IMR-90 (cell line): ENCODE data around the gene KCP. TPM values are rescaled to one million over a fixed set of nuclear protein-coding genes. Genes with fewer than 3 reads are reported as not detected.

Experiments
- ATAC-seq: fragments of 200-7000 bp; cut with Tn5 transposase; 2 replicates; pipeline ENCODE4 v1.9.1; 2020; ENCODE audit warnings: low read depth, mild to moderate bottlenecking, moderate library complexity
- BruUV-seq: library from RNA; stranded (reverse); fragments of 400-500 nt; replicated peaks from 2 replicates; lab custom pipeline; 2021; lab: Mats Ljungman, UMichigan
- CTCF ChIA-PET: fragments of 300-600 bp; formaldehyde crosslinking; extraction: SDS; loops from one replicate; lab custom pipeline; 2021; ENCODE audit warnings: antibody characterized with exemption; lab: Yijun Ruan, JAX
- POLR2A ChIA-PET: fragments of 300-600 bp; sonication (Branson Sonifier 250); formaldehyde crosslinking; loops from one replicate; lab custom pipeline; 2022; ENCODE audit warnings: antibody characterized with exemption; ENCODE audit not compliant: unreplicated experiment; lab: Charles Lee
- DNase-seq: peaks from one replicate; pipeline ENCODE4 v3.0.0; 2013
- H2AFZ ChIP-seq: replicated peaks from 2 replicates; pipeline ENCODE3; 2013; ENCODE audit warnings: low read length, mild to moderate bottlenecking; ENCODE audit not compliant: poor library complexity
- H2AK5ac ChIP-seq: 2 replicates; pipeline ENCODE4 v1.6.1; 2013; ENCODE audit warnings: low read depth, low read length, inconsistent platforms
- H2AK9ac ChIP-seq: replicated peaks from 2 replicates; pipeline ENCODE3; 2013; ENCODE audit warnings: mild to moderate bottlenecking, low read depth, low read length, moderate library complexity; ENCODE audit not compliant: poor library complexity
- H2BK120ac ChIP-seq: 2 replicates; pipeline ENCODE4 v1.6.1; 2013; ENCODE audit warnings: low read depth, low read length, inconsistent platforms
- H2BK15ac ChIP-seq: 3 replicates; pipeline ENCODE4 v1.6.1; 2013; ENCODE audit warnings: low read depth, low read length, inconsistent platforms
- H2BK20ac ChIP-seq: 2 replicates; pipeline ENCODE4 v1.6.1; 2013; ENCODE audit warnings: low read depth, mild to moderate bottlenecking, inconsistent platforms, low read length, moderate library complexity
- H2BK5ac ChIP-seq: 2 replicates; pipeline ENCODE4 v1.6.1; 2013; ENCODE audit warnings: mild to moderate bottlenecking, low read depth, low read length, inconsistent platforms; ENCODE audit not compliant: poor library complexity, severe bottlenecking
- H3K14ac ChIP-seq: replicated peaks from 2 replicates; pipeline ENCODE4 v1.6.1; 2013; ENCODE audit warnings: low read depth, low read length, inconsistent platforms
- H3K18ac ChIP-seq: 2 replicates; pipeline ENCODE4 v1.6.1; 2013; ENCODE audit warnings: low read depth, low read length, control low read depth
- H3K23ac ChIP-seq: 2 replicates; pipeline ENCODE4 v1.6.1; 2013; ENCODE audit warnings: low read depth, low read length, inconsistent platforms
- H3K27ac ChIP-seq: 2 replicates; pipeline ENCODE4 v1.5.1; 2013; ENCODE audit warnings: mild to moderate bottlenecking, control low read depth, low read length; ENCODE audit not compliant: insufficient read depth
- H3K27me3 ChIP-seq: 2 replicates; pipeline ENCODE4 v1.6.1; 2013; ENCODE audit warnings: low read length; ENCODE audit not compliant: control insufficient read depth, insufficient read depth
- H3K36me3 ChIP-seq: 2 replicates; pipeline ENCODE4 v1.6.1; 2013; ENCODE audit warnings: low read length, mixed read lengths; ENCODE audit not compliant: control insufficient read depth, insufficient read depth
- H3K4ac ChIP-seq: 2 replicates; pipeline ENCODE4 v1.6.1; 2013; ENCODE audit warnings: low read depth, low read length, inconsistent platforms
- H3K4me1 ChIP-seq: 2 replicates; pipeline ENCODE4 v1.6.1; 2013; ENCODE audit warnings: low read length, mixed read lengths; ENCODE audit not compliant: control insufficient read depth, insufficient read depth
- H3K4me2 ChIP-seq: 2 replicates; pipeline ENCODE4 v1.6.1; 2013; ENCODE audit warnings: low read depth, mild to moderate bottlenecking, control low read depth, low read length, moderate library complexity
- H3K4me3 ChIP-seq: 2 replicates; pipeline ENCODE4 v1.5.1; 2013; ENCODE audit warnings: low read depth, mild to moderate bottlenecking, control low read depth, low read length, moderate library complexity; ENCODE audit not compliant: insufficient read depth
- H3K56ac ChIP-seq: 2 replicates; pipeline ENCODE4 v1.6.1; 2013; ENCODE audit warnings: low read length, inconsistent platforms; ENCODE audit not compliant: insufficient read depth; ENCODE audit errors: extremely low read depth
- H3K79me1 ChIP-seq, 2 experiments: 2 replicates each; pipeline ENCODE4 v1.6.1; 2013; ENCODE audit warnings: low read length in 2 of 2, inconsistent platforms in 1 of 2, low read depth in 1 of 2
- H3K9ac ChIP-seq: 2 replicates; pipeline ENCODE4 v1.6.1; 2013; ENCODE audit warnings: low read depth, low read length, control low read depth
- H3K9me1 ChIP-seq: 2 replicates; pipeline ENCODE4 v1.6.1; 2013; ENCODE audit warnings: low read length, inconsistent platforms; ENCODE audit not compliant: insufficient read depth
- H3K9me3 ChIP-seq: 2 replicates; pipeline ENCODE4 v1.6.1; 2013; ENCODE audit warnings: low read length; ENCODE audit not compliant: control insufficient read depth, insufficient read depth
- H4K20me1 ChIP-seq: 2 replicates; pipeline ENCODE4 v1.6.1; 2013; ENCODE audit warnings: low read length, inconsistent platforms; ENCODE audit not compliant: insufficient read depth
- H4K5ac ChIP-seq: 2 replicates; pipeline ENCODE4 v1.6.1; 2013; ENCODE audit warnings: mild to moderate bottlenecking, low read depth, low read length, control low read depth
- H4K8ac ChIP-seq, 2 experiments: 2 replicates each; pipeline ENCODE4 v1.6.1; 2013; ENCODE audit warnings: low read depth in 2 of 2, low read length in 2 of 2, control low read depth in 1 of 2, inconsistent platforms in 1 of 2
- H4K91ac ChIP-seq: 2 replicates; pipeline ENCODE4 v1.6.1; 2013; ENCODE audit warnings: low read depth, low read length, inconsistent platforms; ENCODE audit not compliant: insufficient read depth
- MXI1 ChIP-seq: IDR thresholded peaks from 2 replicates; pipeline ENCODE4 v1.6.1; 2012; ENCODE audit warnings: low read depth, mild to moderate bottlenecking, low read length, moderate library complexity, borderline replicate concordance
- WGBS, 2 experiments: methylation state at CpG; one replicate each; pipeline versions ENCODE4 v1.1.5 to v1.1.7; 2013; ENCODE audit warnings: missing lambda C conversion rate in 2 of 2; ENCODE audit not compliant: insufficient read length in 1 of 2; ENCODE audit errors: extremely low coverage in 2 of 2; 5-methylcytosine and 5-hydroxymethylcytosine counted together
- dilution Hi-C: fragments of 300-500 bp; cut with HindIII; formaldehyde crosslinking; loops from one replicate; pipeline ENCODE4 v1.14.3; 2018; ENCODE audit warnings: low sequenced_read_pairs; ENCODE audit not compliant: unreplicated experiment
- in situ Hi-C: fragments of 300-500 bp; cut with MboI; formaldehyde crosslinking; loops from 3 replicates; pipeline ENCODE4 v1.14.3; 2019; ENCODE audit warnings: low sequenced_read_pairs, inconsistent platforms, mixed read lengths
- intact Hi-C: fragments of 100-400 bp; cut with micrococcal nuclease; formaldehyde crosslinking; loops from 2 replicates; pipeline ENCODE4 v1.10.0; 2022
- polyA plus RNA-seq, 3 experiments: library from polyadenylated mRNA; depleted of rRNA; stranded (reverse); fragments of >200 nt; gene quantifications; 2 replicates each; pipeline ENCODE4 v1.2.3, GENCODE V29; 2012; ENCODE audit warnings: low replicate concordance in 1 of 3
- total RNA-seq: library from RNA; depleted of rRNA; stranded (reverse); fragments of >200 nt; gene quantifications from 2 replicates; pipeline ENCODE4 v1.2.3, GENCODE V29; 2012

KCP gene
- total and polyA plus RNA-seq, 2 of the 4 experiments (the other 2 are of a cell fraction): 0.03 TPM; not detected in 1

DNA sequence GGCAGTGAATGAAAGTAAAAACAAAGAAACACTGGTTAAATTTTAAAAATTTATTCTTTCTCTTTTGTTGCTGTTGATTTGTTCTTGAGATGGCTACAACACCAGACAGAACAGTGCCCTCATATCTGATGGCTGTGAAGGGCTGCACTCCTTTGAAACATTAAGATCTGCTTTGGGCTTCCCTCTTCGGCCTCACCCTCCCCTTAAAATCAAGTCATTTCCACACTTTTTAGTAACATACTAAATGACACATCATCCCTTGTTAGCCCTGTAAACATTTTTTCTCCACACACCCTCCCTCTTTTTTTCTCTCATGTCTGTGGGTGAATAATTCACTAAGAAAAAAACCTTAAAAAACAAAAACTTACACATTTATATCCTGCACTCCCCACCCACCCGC is 43.6 kb upstream of the KCP start:
- Histone ChIP-seq H2BK5ac (no peak overlapping the region), H2BK120ac (no peak overlapping the region), H3K36me3 (peaks cover 26% of the 10 kb centered on the region), H2BK15ac (no peak overlapping the region), H4K8ac (no peak overlapping the region), H3K27ac (no peak overlapping the region), H3K4me3 (no peak overlapping the region), H2BK20ac (no peak overlapping the region), H2AK9ac (no peak overlapping the region), H2AK5ac (no peak overlapping the region), H4K5ac (no peak overlapping the region), H2AFZ (no peak overlapping the region), H3K18ac (no peak overlapping the region), H4K91ac (no peak overlapping the region), H3K23ac (no peak overlapping the region), H3K4me1 (no peaks in the 10 kb centered on the region), H3K79me1 (no peaks in the 10 kb centered on the region), H3K56ac (no peak overlapping the region), H4K20me1 (no peaks in the 10 kb centered on the region), H3K4ac (no peak overlapping the region), H3K27me3 (no peaks in the 10 kb centered on the region), H3K14ac (no peak overlapping the region), H3K9me3 (no peaks in the 10 kb centered on the region), H3K9me1 (peaks cover 3% of the 10 kb centered on the region), H3K9ac (no peak overlapping the region), H3K4me2 (no peak overlapping the region)
- WGBS, 2 experiments: no CpG with 5 or more reads among the region's 2 CpGs
- dilution Hi-C loops (no loop called here), intact Hi-C loops (no loop called here), in situ Hi-C loops (no loop called here)
- ChIA-PET POLR2A (no interaction called here), CTCF (no interaction called here)
- ATAC-seq: no peak
- no peak for DNase-seq
- TF ChIP-seq MXI1: no peak
- no TSS peak for BruUV-seq
